Effector CD8-positive, alpha-beta T cell (primary cell): ENCODE data around the gene MZT2A.
A peak's percentile ranks its signal among the peaks of the same experiment; 100 is the strongest.
"Not testable (repeated sequence)": the region's sequence is repeated elsewhere in the genome, so short reads cannot be mapped to it uniquely, and the experiment has no call there.

Experiments used
- DNase-seq: peaks from one replicate; lab custom pipeline; 2025; lab: John Stamatoyannopoulos, UW

Gene MZT2A

DNA sequence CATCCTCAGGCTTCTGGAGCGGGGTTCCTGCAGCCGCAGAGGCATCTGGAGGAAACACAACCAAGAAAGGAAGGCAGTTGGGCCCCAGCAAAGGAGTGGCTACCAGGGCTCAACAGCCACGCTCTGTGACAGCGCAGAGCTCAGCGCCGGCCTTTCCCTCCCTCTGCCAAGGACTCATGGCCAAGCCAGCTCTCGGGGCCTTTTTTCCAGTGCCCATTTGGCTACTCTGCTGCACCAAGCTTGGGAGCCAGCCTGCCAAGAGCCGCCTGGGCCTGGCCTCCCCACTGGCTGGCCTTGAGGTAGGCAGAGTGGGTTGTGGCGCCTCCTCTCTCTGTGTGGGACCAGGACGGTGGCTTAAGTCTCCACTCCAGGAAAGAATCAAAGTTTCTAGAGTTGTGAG, 28.3 kb upstream of the MZT2A start:
- DNase-seq = no peak

DNA sequence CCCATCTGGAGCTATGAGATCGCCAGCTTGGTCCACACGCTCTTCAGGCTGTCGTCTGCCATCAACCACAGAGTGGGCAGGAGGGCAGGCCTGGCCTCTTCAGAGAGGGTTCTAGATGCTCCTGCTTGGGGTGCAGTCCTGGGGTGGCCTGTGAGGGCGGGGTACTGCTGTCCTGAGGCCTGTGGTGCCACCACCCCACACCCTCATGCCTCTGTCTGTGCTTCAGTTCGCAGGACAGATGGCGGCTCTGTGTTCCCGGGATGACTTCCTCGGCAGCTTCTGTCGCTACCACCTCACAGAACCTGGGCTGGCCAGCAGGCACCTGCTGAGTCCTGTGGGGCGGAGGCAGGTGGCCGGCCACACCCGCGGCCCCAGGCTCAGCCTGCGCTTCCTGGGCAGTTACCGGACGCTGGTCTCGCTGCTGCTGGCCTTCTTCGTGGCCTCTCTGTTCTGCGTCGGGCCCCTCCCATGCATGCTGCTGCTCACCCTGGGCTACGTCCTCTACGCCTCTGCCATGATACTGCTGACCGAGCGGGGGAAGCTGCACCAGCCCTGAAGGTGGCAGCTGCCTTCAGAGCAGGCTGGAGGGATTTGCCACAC, 27.8 kb upstream of the MZT2A start:
- DNase-seq = not testable (repeated sequence)

DNA sequence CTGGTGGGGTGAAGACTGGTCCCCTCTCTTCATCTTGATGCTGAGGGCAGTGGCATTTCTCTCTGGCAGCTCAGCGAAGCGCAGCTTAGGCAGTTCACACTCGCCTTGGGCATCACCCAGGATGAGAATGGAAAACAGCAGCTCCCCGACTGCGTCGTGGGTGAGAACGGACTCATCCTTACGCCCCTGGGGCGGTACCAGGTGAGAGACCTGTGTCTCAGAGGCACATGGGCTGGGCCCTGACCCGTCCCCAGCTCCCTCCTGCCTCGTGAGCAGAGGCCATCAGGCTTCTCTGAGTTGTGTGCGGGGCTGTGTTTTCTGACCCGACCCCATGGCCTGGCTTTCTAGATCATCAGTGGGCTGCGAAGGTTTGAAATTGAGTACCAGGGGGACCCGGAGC, 27.3 kb upstream of the MZT2A start:
- no peak for DNase-seq

DNA sequence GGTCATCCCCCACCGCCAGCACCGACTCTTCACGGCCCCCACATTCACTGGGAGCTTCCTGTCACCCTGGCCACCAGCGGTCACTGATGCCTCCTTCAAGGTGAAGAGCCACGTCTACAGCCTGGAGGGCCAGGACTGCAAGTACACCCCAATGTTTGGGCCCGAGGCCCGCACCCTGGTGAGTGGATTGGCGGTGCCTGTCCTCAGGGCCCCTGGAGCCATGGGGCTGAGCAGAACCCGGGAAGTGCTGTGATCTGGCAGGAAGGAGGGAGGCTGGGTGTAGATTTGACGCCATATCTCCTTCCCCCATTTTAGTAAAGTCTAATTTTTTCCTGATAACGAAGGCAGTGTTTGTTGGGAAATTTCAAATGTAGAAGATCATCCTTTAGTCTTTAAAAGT, 26.3 kb upstream of the MZT2A start:
- DNase-seq = not testable (repeated sequence)

DNA sequence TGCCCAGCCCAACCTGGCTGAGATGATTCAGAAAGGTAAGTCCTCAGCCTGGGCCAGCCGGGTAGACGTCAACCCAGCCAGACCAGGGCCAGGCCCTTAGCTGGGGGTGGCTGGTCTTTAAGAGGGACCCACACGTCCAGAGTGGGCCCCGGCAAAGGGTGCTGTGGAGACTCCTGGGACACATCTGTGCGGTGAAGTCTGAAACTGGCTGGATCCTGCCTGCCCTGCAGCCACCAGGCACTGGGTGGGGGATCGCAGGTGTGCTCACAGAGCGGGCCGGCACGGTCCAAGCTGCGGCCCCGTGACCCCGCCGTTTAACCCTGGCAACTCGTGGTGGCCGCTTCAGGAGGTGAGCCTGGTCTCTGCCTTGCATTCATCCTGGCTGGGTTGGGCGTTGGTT, 25.7 kb upstream of the MZT2A start:
- not testable (repeated sequence) for DNase-seq

DNA sequence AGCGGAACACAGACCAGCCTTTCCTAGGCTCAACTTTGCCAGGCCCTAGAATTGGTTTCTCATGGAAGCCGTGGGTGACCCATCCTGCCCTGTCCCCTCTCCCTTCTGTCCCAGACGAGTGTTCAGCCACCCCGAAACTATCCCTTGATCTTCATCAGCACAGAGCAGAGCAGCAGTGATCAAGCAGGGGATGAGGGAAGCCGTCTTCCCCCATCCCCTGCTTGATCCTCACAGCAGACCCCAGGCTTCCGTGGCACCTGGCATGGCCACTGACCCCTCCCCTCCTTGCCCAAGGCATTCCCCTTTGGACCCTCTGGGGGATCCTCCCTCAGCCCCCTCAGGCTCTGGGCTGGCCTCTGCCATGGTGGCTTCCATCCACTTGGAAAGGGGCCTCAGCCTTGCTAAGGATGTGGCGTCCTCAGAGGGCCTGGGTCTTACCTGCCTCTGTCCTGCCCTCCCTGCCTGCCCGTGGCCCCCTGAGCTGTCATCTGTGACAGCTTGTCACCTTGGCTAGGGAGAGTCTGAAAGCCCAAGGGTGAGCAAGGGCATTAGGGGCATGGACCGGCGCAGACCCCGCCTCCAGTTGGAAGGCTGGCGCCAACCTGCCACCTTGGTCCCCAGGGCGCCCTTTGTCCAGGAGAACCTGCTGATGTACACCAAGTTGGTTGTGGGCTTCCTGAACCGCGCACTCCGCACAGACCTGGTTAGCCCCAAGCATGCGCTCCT, 25.1 kb upstream of the MZT2A start:
- no peak for DNase-seq

DNA sequence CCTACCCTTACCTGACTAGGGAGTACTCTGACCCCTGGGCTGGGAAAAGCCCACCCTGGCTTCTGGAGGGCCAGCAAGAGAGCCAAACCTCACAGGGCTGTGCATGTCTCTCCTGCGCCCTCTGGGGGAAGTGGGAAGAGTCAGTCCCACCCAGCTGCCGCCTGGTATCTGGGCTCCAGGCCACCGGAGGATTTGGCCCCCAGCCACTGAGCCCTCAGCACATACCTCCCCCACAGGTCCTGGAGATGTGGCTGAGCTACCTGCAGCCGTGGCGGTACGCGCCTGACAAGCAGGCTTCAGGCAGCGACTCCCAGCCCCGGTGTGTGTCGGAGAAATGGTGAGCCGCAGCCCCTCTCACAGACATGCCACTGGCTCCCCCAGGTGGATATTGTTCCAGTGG, 24.4 kb upstream of the MZT2A start:
- DNase-seq = not testable (repeated sequence)

DNA sequence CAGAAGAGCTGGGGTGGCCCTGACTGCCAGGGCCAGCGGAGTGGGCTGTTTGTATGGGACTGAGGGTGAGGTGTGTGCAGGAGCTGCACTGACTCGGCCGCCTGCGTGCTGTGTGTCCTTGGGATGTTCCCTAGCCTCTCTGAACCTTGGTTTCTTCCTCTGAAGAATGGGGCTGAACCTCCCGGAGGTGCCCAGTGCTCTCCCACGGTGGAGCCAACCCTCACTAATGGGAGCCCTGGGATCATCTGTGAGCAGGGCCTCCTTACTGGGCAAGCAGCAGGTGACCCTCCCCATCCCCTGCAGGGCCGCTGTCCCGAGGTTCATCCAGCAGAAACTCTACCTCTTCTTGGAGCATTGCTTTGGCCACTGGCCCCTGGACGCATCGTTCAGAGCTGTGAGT, 23.8 kb upstream of the MZT2A start:
- no peak for DNase-seq

DNA sequence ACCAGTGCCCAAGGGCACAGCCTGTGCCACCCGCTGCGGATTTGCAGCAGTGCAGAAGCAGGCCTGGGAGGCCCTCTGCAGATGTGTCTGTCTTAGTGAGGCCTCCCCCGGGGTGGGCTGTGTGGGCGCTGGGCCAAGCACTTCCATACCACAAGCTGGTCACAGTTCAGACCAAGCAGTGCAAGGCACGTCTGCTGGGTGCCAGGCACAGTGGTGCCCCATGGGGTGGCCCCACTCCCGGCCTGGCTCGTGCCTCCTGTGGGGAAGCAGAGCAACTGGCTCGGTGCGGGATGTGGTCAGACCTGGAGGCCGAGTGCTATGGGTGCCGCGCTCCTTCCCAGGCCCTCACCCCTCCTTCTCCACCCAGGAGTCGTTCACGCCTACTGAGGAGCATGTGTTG, 23.0 kb upstream of the MZT2A start:
- not testable (repeated sequence) for DNase-seq

DNA sequence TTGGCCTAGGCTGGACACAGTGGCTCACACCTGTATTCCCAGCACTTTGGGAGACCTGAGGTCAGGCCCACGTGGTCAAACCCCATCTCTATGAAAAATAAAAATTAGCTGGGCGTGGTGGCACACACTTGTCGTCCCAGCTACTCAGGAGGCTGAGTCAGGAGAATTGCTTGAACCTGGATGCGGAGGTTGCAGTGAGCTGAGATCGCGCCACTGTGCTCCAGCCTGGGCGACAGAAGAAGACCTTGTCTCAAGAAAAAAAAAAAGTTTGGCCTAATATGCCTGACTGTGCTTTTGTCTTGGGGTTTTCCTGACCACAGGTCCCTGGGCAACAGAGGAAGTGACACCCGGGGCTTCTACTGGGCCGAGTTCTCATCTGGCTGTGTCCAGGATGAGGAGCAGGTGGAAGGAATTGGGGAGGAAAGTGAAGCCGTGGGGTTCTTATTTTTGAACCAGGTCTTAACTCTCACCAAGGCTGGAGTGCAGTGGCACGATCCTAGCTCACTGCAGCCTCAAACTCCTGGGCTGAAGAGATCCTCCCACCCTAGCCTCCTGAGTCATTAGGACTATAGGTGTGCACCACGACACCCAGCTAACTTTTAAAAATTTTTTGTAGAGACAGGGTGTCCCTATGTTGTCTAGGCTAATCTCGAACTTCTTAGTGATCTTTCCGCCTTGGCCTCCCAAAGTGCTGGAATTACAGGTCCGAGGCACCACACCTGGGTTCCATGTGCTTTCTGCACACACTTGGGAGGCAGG, 22.4 kb upstream of the MZT2A start:
- DNase-seq = not testable (repeated sequence)

DNA sequence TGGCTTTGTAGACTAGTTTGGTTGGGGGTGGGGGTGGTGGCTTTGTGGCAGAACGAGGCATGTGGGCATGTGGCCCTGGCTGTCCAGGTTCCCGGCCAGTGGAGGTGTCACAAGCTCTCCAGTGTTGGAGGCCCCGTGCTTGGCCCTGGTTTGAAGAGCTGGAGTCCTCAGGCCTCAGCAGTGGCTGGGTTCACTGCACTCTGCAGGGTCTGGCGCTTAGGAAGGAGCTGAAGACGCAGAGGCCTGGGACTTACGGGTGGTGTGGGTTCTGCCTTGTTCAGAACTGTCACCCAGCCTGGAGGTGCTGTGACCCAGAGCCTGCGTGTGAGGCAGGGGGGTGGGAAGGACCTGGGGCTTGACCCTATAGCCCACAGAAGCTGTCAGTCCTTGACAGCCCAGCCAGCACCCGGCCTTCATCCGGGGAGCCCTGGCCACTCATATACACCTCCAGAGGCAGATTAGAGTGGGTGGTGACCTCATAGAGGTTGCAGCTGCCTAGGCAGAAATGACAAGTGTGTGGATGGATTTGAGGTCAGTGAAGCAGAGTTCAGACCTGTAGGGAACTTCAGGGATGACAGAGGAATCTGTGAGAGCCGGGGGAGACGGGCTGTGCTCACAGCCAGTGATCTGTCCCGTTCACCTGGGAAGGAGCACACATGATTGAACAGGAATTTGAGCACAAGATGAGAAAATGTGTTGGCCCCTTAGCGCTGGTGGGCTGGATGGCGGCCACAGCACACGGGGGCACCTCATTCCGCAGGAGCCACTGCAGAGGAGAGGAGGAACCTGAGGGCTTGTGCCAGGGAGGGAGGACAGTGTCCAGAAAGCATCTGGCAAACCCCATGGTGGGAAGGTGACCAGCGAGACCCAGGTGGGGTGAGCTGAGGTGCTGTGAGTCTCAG, 20.0 kb upstream of the MZT2A start:
- not testable (repeated sequence) for DNase-seq

DNA sequence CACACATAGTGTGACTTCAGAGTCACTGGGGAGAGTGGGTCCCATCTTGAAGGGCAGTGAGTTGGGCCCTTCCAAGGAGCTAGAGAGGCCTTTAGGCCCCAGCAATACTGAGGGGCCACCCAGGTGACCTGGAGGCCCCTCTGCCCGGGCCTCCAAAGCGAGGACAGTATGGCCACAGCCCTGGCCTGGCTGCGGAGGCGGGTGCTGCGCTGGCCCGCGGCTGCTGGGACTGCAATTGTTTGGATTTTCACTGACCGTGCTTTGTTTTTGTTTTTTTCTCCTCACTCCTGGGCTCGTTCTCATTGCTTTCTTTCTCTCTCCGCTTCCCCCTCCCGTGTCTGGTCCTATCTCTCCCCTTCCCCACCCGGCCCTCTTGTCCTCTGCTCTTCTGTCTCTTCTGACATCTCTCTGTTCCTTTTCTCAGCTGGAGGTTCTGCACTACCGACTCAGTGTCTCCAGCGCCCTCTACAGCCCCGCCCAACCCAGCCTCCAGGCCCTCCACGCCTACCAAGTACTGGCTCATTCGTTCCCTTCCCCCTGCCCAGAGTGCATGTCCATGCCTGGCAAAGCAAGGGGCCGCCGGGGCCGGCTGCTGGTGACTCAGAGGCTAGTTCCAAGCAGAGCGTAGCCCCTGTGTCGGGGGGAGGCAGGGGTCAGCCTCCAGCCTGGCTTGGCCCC, 19.2 kb upstream of the MZT2A start:
- not testable (repeated sequence) for DNase-seq

DNA sequence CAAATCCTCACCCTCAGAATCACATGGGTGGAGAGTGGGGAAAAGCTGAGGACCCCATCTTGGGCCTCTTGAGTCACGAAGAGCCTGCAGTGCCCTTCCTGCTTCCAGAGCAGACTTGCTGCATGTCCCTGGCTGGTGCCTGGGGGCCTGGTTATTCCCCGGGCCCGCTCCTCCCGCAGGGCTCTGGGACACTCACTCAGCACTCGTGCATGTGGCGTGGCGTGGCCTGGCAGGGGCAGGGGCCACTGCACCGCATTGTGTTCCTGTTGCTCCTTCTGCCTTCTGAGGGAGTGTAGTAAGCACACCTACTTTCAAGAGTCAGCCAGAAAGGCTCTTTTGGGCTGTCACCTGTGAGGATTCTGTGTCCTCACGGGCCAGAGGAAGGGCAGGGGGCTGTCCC, 17.4 kb upstream of the MZT2A start:
- no peak for DNase-seq

DNA sequence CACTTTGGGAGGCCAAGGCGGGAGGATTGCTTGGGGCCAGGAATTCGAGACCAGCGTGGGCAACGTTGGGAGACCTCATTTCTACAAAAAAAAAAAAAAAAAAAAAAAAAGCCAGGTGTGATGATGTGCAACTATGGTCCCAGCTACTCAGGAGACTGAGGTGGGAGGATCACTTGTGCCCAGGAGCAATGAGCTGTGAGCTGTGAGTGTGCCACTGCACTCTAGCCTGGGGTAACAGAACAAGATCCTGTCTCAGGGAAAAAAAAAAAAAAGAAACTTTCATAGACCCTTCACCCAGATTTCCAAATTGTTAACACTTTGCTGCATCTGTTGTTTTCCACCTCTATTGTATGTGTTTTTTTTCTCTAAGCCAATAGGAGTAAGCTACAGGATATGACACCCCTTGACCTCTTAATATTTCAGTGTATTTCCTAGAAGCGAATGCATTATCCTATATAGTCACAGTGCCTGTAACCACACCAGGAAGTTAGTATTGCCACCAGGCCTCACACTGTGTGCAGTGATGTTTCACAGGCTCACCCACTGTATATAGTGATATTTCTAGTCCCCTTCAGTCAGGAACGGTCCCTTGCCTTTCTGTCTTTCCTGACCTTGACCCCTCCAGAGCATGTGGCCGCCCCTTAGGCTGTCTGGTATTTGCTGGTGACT, 12.0 kb upstream of the MZT2A start:
- DNase-seq = not testable (repeated sequence)

DNA sequence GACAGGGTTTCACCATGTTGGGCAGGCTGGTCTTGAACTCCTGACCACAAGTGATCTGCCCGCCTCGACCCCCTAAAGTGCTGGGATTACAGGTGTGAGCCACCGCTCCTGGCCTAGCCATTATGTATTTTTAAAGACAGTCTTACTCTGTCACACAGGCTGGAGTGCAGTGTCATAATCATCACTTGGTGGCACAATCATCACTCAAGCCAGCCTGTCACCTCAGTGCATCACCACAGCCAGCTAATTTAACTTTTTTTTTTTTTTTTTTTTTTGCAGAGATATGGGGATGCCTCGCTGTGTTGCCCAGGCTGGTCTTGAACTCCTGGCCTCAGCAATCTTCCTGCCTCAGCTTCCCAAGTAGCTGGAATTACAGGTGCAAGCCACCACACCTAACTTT, 11.4 kb upstream of the MZT2A start:
- not testable (repeated sequence) for DNase-seq

DNA sequence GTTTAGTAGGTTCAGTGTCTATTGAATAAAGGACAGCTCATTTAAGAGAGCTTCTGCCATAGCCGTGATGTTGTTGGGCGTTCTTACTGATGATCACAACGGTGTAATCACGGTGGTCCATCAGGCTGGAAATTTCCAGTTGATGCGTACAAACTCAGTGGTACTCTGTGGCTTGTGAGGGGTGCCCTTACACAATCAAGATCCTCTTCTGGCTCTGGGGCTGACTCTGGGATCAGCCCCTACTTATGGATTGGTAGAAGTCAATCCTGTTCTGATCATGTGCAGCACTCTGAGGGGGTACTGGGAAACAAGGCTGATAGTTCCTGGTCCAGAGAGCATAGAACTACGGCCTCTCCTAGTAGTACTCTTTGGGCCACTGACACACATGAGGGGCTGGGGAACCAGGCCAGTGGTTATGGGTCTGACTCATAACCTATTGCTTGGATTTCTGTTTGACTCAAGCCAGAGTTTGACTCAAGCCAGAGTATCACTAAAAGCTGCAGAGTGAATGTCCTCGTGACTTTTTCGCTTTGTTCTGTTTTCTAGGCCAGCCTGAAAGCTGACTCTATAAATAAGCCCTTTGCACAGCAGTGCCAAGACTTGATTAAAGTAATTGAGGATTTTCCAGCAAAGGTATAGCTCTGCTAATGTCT, 6.2 kb upstream of the MZT2A start:
- DNase-seq = not testable (repeated sequence)

DNA sequence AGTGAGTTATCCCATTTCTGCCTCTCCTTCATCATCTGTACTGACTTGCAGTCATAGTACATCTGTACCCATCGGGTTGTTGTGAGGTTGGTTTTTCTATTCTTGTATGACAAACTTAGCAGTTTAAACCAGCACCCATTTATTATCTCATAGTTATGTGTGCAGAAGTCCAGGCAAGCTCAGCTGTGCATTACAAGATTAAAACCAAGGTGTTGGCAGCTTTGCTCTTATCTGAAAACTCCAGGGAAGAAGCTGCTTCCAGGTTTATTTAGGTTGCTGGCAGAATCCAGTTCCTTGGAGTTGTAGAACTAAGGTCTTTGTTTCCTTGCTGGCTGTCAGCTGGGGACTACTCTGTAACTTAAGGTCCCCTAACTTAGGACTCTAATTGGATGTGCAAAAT, 3.3 kb upstream of the MZT2A start:
- not testable (repeated sequence) for DNase-seq

DNA sequence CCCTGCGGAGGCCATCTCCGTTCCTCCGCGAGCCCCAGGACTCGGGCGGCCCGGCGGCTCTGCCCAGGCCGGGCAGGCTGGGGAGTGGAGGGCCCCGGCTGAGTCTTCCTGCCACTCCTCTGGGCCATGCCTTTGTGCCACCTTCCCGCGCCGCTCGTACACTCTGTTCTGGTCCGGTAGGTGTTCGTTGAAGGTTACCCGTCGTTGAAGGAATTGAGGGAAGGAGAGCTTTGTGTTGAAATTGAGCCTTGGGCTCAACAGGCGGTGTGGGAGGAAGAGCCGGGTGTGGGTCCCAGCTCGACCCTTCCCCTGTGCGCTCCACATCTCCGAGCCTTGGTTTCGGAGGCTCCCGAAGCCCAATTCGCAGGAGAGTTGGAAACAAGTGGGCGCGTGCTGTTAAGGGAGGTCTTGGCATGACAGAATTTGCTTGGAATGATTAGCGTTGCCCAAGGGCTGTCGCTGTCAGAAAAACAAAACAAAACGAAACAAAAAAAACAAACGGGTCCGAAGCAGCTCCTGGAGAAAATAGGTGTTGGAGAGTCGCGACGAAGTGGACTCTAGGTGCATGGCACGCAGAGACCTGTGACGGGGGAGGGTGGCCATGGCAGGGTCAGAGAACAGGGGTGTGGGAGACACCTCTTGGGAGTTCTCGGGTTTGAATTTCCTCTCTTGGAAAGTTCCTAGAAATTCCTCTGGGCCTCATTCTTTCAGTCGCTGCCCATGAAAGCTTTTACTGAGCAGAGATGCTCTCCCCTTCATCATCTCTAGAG, 1.2 kb upstream of the MZT2A start:
- DNase-seq = no peak

DNA sequence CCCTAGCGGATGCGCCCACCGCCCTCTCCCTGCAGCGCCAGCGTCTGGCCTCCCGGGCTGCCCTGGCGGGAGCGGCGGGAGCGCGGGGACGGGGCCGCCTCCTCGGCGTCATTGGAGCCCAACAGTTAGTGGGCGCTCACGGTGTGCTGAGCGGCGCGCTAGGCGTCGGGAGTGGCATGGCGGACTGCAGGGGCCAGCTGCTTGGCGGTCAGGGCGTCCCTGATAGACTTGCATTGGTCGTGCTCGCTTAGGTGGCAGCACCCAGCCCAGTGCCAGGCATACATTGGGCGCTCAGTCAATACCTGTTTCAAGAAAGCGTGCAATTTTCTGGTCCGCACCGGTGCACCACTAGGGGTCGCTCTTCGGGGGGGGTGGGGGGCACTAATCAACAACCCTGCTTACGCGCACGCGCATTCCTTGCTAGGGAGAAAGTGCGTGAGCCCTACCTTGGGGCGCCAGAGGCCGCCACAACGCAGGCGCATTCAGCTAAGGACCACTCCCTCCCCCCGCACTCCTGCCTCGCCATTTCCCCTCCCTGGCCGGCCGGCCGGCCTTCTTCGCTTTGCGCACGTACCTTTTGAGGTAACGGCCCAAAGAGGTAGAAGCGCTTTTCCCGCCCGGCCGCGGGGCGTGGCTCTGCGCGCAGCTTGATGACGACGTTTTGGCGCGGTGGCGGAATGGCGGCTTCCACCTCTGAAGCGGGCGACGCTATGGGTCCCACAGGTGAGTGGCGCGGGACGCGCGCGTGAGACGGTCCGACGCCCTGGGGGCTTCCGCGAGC, 411 bp upstream of the MZT2A start:
- peak; percentile 98 for DNase-seq
